GM18517 (cell line): ENCODE measurements around the gene MORF4L2.

Experiments
- ATAC-seq: cut with Tn5 transposase; IDR thresholded peaks from one replicate; pipeline ENCODE4 v1.9.1; 2021; ENCODE audit warnings: mild to moderate bottlenecking, moderate library complexity; ENCODE audit not compliant: unreplicated experiment

The MORF4L2 gene

GRCh38 chrX:103686199-103687072 lies at the start of gene MORF4L2:
Gene MORF4L2 (minus strand): TSS chrX:103686699. CDS start chrX:103677027, 9,672 bp downstream.
- ATAC-seq: peak; percentile 95

GRCh38 chrX:103734125-103734760 lies 47.7 kb upstream of the MORF4L2 start:
- no peak for ATAC-seq

- ATAC-seq: no peak
Measured at GRCh38 chrX:103733017-103733416, 46.5 kb upstream of the MORF4L2 start.

- no peak for ATAC-seq
Measured at GRCh38 chrX:103730796-103731493, 44.4 kb upstream of the MORF4L2 start.

GRCh38 chrX:103730147-103730795 lies 43.8 kb upstream of the MORF4L2 start:
- ATAC-seq: no peak

- no peak for ATAC-seq
Measured at GRCh38 chrX:103729015-103729414, 42.5 kb upstream of the MORF4L2 start.

GRCh38 chrX:103727115-103727514 lies 40.6 kb upstream of the MORF4L2 start:
- ATAC-seq: no peak

GRCh38 chrX:103726477-103726876 lies 40.0 kb upstream of the MORF4L2 start:
- ATAC-seq: no peak

GRCh38 chrX:103722505-103722904 lies 36.0 kb upstream of the MORF4L2 start:
- no peak for ATAC-seq

- no peak for ATAC-seq
Measured at GRCh38 chrX:103718120-103718519, 31.6 kb upstream of the MORF4L2 start.

GRCh38 chrX:103716962-103717361 lies 30.5 kb upstream of the MORF4L2 start:
- no peak for ATAC-seq

- no peak for ATAC-seq
Measured at GRCh38 chrX:103710609-103711008, 24.1 kb upstream of the MORF4L2 start, which contains the start of gene TMEM31. Gene TMEM31 (plus strand): TSS chrX:103710909. CDS start chrX:103712259, 1,350 bp downstream.

- ATAC-seq: no peak
Measured at GRCh38 chrX:103704863-103705262, 18.4 kb upstream of the MORF4L2 start.

GRCh38 chrX:103699243-103699642 lies 12.7 kb upstream of the MORF4L2 start:
- no peak for ATAC-seq

GRCh38 chrX:103697687-103698086 lies 11.2 kb upstream of the MORF4L2 start:
- no peak for ATAC-seq

GRCh38 chrX:103691059-103691458 lies 4.6 kb upstream of the MORF4L2 start:
- ATAC-seq: no peak

- no peak for ATAC-seq
Measured at GRCh38 chrX:103688946-103689345, 2.4 kb upstream of the MORF4L2 start.

- ATAC-seq: no peak
Measured at GRCh38 chrX:103687696-103688201, 1.2 kb upstream of the MORF4L2 start.

GRCh38 chrX:103687073-103687695 lies 685 bp upstream of the MORF4L2 start:
- ATAC-seq: peak; percentile 46

GRCh38 chrX:103685396-103685795 lies 1.1 kb downstream of the MORF4L2 start:
- ATAC-seq: no peak
